GM18526 (cell line): ENCODE measurements around the gene SCN5A.

Experiments
- POLR2A ChIP-seq: IDR thresholded peaks from 3 replicates; pipeline ENCODE4 v1.6.1; 2011; ENCODE audit not compliant: insufficient read length; ENCODE audit errors: extremely low read depth

SCN5A gene

GRCh38 chr3:38544926-38545325 lies 104.6 kb downstream of the SCN5A start:
- no peak for TF ChIP-seq POLR2A

- TF ChIP-seq POLR2A, result no peak
These were observed 105.9 kb downstream of the SCN5A start for GRCh38 chr3:38543586-38543985.

- no peak for TF ChIP-seq POLR2A
These were observed 106.8 kb downstream of the SCN5A start for GRCh38 chr3:38542401-38543298.

- no peak for TF ChIP-seq POLR2A
These were observed 107.7 kb downstream of the SCN5A start for GRCh38 chr3:38541806-38542205.

- no peak for TF ChIP-seq POLR2A
These were observed 110.6 kb downstream of the SCN5A start for GRCh38 chr3:38538773-38539353.

GRCh38 chr3:38536671-38537070 lies 112.8 kb downstream of the SCN5A start:
- no peak for TF ChIP-seq POLR2A

DNA sequence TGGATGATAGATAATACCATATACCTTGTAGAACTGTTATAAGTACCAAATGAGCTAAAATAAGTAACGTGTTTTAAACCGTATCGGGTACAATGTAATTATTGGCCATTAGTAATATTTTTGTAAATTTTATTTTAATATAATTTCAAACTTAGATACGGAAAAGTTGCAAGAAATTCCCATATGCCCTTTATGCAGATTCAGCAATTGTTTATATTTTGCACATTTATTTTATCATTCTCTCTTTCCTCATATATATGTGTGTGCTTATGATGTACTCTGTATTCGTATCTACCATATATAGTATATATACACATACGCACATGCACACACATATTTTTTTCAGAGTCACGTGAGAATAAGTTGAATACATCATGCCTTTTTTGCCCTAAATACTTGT lies 114.9 kb downstream of the SCN5A start:
- TF ChIP-seq POLR2A, result no peak

GRCh38 chr3:38534180-38534579 lies 115.3 kb downstream of the SCN5A start:
- TF ChIP-seq POLR2A, result no peak

GRCh38 chr3:38533285-38533976 lies 116.1 kb downstream of the SCN5A start:
- no peak for TF ChIP-seq POLR2A

- TF ChIP-seq POLR2A, result no peak
These were observed 117.0 kb downstream of the SCN5A start for GRCh38 chr3:38532529-38532928.

- no peak for TF ChIP-seq POLR2A
These were observed 121.0 kb downstream of the SCN5A start for GRCh38 chr3:38528457-38528856.

DNA sequence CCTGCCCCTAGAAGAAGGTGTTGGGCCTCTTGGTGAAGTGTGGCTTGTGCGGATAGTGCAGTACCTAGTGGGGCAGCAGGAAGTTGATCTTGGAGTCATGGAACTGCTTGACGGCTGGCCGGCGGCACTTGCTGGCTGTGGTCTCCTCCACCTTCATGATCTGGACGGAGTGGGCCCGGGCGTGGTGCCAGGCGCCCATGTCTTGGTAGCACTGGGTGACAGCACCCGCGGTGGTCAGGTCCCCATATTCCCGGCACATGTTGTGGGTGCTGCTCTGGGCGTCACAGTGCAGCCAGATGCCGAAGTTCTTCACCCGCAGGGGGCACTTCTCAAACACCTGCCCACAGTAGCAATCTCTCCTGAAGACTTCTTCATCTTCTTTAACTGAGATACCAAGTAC lies 122.7 kb downstream of the SCN5A start:
- TF ChIP-seq POLR2A, result no peak

GRCh38 chr3:38524141-38524739 lies 125.2 kb downstream of the SCN5A start:
- no peak for TF ChIP-seq POLR2A

DNA sequence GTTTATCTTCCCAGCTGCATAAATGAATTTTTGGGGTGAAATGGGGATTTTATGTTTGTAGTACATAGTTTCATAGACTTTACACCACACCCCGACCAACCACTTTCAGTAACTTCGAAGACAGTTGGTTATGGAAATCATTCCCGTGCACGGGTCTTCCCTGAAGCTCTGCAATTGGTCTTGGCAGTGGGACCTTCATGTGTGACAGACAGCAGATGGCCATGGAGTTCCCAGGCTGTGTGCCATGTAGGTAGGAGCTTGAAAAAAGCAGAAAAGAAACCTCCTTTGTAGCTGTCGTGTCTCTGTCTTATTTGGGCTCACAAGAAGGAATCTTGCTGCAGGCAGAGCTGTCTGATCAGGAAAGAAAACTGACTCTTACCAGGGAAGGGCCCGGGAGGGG lies 127.5 kb downstream of the SCN5A start:
- TF ChIP-seq POLR2A, result no peak

DNA sequence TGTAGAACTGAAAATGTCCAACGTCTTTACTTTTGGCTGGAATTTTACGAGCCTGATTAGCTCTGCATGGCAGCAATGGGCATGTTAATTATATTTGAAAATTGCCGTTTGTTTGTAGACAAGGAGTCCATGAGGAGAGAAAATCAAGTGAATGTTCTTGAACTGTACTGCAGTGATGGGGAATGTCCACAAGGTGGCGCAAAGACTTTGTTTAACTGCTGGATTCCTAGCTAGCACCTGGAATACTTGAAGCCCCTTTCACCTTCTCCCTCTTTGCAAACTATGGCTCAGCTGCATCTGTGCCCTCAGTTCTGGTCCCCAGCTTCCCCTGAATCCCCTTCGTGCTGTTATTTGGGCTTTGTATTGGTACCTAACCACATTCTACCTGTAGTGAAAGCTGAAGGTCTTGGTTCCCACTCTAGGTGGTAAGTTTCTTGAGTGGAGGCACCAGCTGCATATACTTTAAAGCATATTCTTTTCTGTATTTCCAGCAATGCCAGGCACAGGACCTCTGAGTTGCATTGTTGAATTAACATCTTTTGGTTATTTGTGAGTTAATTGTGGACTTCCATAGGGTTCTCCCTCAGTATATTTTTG lies 128.0 kb downstream of the SCN5A start:
- no peak for TF ChIP-seq POLR2A

- no peak for TF ChIP-seq POLR2A
These were observed 129.8 kb downstream of the SCN5A start for GRCh38 chr3:38519651-38520050.

- TF ChIP-seq POLR2A, result no peak
These were observed 130.5 kb downstream of the SCN5A start for GRCh38 chr3:38519000-38519399.
